GM12878 (cell line): ENCODE data around the gene ZNF679. TPM values are rescaled to one million over a fixed set of nuclear protein-coding genes. Genes with fewer than 3 reads are reported as not detected.

Source experiments
- ATF2 ChIP-seq: IDR thresholded peaks from 2 replicates; pipeline ENCODE4 v1.6.1; 2012; ENCODE audit warnings: low read length, inconsistent platforms
- ATF7 ChIP-seq: fragments of 450-650 bp; IDR thresholded peaks from 2 replicates; pipeline ENCODE4 v1.6.1; 2016; ENCODE audit warnings: low read depth, mild to moderate bottlenecking
- CBX5 ChIP-seq: sonication (generic); IDR thresholded peaks from 2 replicates; pipeline ENCODE4 v1.6.1; 2016; ENCODE audit warnings: low read depth, moderate library complexity, mild to moderate bottlenecking, inconsistent platforms
- CHD2 ChIP-seq: IDR thresholded peaks from 2 replicates; pipeline ENCODE4 v1.6.1; 2011; ENCODE audit warnings: low read depth, low read length, improper control_type of control experiment, borderline replicate concordance
- CREB1 ChIP-seq: IDR thresholded peaks from 2 replicates; pipeline ENCODE4 v1.6.1; 2012; ENCODE audit warnings: low read depth, mild to moderate bottlenecking, inconsistent platforms
- DPF2 ChIP-seq: fragments of 450-650 bp; IDR thresholded peaks from 2 replicates; pipeline ENCODE4 v1.6.1; 2017; ENCODE audit warnings: mild to moderate bottlenecking
- EP300 ChIP-seq, 2 experiments: fragments of 150-350 bp in 1 of 2; IDR thresholded peaks; 2 replicates each; pipeline ENCODE4 v1.6.1; 2011 to 2012; ENCODE audit warnings: low read depth in 2 of 2, low read length in 2 of 2, borderline replicate concordance in 1 of 2, improper control_type of control experiment in 1 of 2, inconsistent platforms in 1 of 2; ENCODE audit not compliant: control insufficient read depth in 1 of 2
- IKZF2 ChIP-seq, 2 experiments: fragments of 450-650 bp; IDR thresholded peaks; 2 replicates each; pipeline ENCODE4 v1.6.1; 2017; ENCODE audit warnings: mild to moderate bottlenecking in 2 of 2, moderate library complexity in 2 of 2
- NBN ChIP-seq: fragments of 450-650 bp; IDR thresholded peaks from 2 replicates; pipeline ENCODE4 v1.6.1; 2016
- RELA ChIP-seq: fragments of 450-650 bp; IDR thresholded peaks from 2 replicates; pipeline ENCODE4 v1.8.0; 2014; ENCODE audit warnings: borderline replicate concordance; ENCODE audit not compliant: partially characterized antibody
- TAF1 ChIP-seq: IDR thresholded peaks from 2 replicates; pipeline ENCODE4 v1.6.1; 2011; ENCODE audit warnings: mild to moderate bottlenecking, low read depth, low read length, borderline replicate concordance
- TCF7 ChIP-seq: IDR thresholded peaks from 2 replicates; pipeline ENCODE4 v1.6.1; 2014; ENCODE audit warnings: antibody characterized with exemption, borderline replicate concordance
- YY1 ChIP-seq: IDR thresholded peaks from 2 replicates; pipeline ENCODE4 v1.6.1; 2011; ENCODE audit warnings: low read depth, mild to moderate bottlenecking, low read length
- ZNF274 ChIP-seq: IDR thresholded peaks from one replicate; pipeline ENCODE4 v1.8.0; 2011; ENCODE audit not compliant: insufficient read length, insufficient read depth
- polyA plus RNA-seq, 11 experiments: library from polyadenylated mRNA; depleted of rRNA in 4 of 11; unstranded in 6 of 11; stranded (reverse) in 5 of 11; fragments of >200 nt; fragmentation: Nextera tagmentation in 4 of 11; fragmentation: Illumina TruSeq in 1 of 11; extraction: Ambion mirVana in 4 of 11; extraction: Trizol in 1 of 11; gene quantifications; 1 replicate in 1 of 11; 2 replicates in 10 of 11; pipeline versions ENCODE4 v1.2.1 to v1.2.3, GENCODE V29; 2011 to 2016; ENCODE audit warnings: inconsistent platforms in 2 of 11, missing spikeins in 2 of 11, low read depth in 1 of 11
- total RNA-seq, 4 experiments: library from RNA; depleted of rRNA in 3 of 4; stranded (reverse); fragments of >200 nt in 3 of 4; fragmentation: Illumina TruSeq in 1 of 4; extraction: Trizol in 1 of 4; gene quantifications; 2 replicates each; pipeline versions ENCODE4 v1.2.1 to v1.2.3, GENCODE V29; 2013 to 2021

ZNF679 gene
- total and polyA plus RNA-seq, 10 of the 15 experiments (the other 5 are each of a cell fraction or from before 2014, with no cell fraction given): not detected

DNA sequence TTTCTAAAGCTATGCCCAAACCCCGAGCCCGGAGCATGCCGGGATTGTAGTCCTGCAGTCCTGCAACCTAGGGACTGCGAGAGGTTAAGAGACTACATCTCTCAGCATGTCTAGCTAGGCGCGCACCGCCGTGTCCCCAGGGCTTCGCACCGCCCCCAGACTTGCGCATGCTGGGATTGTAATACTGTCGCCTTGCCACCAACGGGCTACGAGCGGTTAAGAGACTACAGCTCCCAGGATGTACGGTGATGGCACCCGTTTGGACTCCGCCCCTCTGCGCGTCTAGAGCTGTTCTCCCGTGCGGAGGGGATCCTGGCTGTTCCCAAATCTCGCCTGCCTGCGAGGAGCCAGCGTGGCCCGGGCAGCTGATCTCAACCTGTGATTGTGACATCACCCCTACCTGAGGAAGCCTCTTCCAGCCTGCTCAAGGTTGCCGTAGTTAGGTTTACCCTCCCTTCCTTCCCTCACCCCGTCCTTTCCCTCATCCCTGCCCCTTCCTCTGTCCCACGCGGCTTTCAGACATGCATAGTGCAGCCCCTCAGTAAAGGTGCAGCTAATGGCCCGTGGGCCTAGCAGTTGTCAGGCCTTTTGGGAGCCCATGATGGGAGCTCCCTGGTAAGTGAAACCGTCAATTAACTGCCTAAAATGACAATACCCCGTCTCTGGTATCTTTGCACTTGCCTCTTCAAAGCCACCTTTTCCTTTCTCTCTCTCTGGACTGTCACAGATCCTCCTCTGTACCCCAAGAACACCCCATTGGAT lies 79.2 kb downstream of the ZNF679 start (continued):
- TF ChIP-seq CBX5: 0 out of 2 replicates have a peak, but pooled peaks have one; percentile 3
- 0 out of 4 replicates have a peak, but pooled peaks of 1 of the 2 experiments have one; percentile 22 for TF ChIP-seq EP300 (IDR thresholded peaks at IDR 0.05; ENCODE audit: borderline replicate concordance in 1 of 2, control insufficient read depth in 1 of 2, low read depth in 2 of 2, low read length in 2 of 2)
- no peak for TF ChIP-seq ATF2
- TF ChIP-seq YY1: peak; percentile 91
- TF ChIP-seq TCF7: no peak
- TF ChIP-seq IKZF2 (IDR thresholded peaks at IDR 0.05): peak; percentile 40 to 55; a peak in 3 of 4 replicates
- TF ChIP-seq DPF2: no peak
- TF ChIP-seq CHD2: peak; percentile 62; the same call in 1 of the 2 replicates
- peak; percentile 54 for TF ChIP-seq ATF7
- no peak for TF ChIP-seq RELA
- TF ChIP-seq NBN: no peak; the same call in 1 of the 2 replicates
- no peak for TF ChIP-seq TAF1
- TF ChIP-seq ZNF274: no peak
- TF ChIP-seq CREB1: peak; percentile 88
